IPS DF 4.7 (cell line): ENCODE results near the gene NACC2.

Experiments used
- DNase-seq: peaks from one replicate; pipeline ENCODE4 v3.0.0-alpha.2; 2013; ENCODE audit warnings: low spot score; ENCODE audit errors: extremely low read depth

NACC2 gene

DNA sequence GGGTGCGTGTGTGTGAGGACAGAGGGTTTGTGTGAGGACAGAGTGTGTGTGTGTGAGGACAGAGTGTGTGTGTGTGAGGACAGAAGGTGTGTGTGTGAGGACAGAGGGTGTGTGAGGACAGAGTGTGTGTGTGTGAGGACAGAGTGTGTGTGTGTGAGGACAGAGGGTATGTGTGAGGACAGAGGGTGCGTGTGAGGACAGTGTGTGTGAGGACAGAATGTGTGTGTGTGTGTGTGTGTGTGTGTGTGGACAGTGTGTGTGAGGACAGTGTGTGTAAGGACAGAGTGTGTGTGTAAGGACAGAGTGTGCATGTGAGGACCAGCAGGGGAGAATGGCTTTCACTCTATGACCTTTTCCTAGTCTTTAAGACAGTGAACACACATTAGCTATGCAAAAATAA, 70.8 kb downstream of the NACC2 start:
- no peak for DNase-seq

DNA sequence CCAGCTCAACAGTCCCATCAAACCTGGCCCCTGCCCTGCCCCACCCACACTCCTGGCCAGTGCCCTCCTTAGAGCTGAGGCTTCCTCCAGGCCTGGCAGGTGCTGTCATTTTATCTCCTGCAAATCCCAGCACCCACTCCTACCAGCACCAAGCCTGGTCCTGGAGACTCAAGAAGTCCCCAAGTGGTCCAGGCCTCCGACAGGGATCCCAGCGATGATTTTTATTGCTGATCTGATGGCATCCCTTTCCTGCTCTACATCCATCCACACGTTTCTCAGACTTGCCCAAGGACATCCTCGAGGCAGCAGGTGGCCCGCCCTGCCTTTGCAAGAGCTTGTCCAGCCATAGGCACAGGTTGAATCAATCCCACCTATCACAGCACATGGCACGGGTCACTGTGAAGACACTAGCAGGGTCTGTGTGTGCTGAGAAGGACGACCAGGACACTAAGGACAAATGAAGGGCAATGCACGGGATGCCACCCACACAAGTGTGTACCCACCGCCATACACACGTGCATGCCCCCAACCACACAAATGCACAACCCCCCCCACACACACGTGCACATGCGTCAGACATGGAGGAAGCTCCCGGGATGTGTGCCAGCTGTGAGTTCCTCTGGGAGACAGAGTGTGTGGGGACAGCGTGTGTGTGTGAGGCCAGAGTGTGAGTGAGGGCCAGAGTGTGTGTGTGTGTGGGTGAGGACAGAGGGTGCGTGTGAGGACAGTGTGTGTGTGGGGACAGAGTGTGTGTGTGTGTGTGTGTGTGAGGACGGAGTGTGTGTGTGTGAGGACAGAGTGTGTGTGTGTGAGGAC, 71.5 kb downstream of the NACC2 start:
- DNase-seq: no peak

DNA sequence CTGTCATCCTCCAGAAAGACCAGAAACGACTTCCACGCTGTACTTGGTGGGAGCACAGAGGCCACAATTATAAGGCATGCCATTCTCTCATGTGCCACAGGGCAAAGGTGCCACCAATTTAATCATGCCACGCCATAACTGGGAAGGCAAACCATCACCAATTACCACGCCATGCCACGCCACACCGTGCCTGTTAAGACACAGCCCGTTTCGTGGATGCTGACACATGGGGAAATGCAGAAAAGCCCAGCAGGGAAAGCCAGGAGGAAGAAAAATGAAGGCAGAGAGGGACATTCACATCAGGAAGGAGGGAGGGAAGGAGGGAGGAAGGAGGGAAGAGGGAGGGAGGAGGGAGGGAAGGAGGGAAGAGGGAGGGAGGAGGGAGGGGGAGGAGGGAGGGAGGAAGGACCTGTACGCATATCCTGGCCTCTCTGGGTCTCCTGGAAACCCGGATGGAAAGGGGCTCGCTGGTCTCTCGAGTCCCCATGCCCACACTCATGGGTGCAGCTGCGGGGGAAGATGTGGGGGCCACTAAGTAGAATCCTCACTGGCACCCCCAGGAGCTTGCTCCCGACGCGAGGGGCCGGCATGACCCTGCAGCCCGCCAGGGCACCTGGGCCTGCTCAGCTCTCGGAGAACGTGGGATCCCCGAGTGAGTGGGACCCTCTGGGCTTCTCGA, 72.2 kb downstream of the NACC2 start:
- DNase-seq: no peak

DNA sequence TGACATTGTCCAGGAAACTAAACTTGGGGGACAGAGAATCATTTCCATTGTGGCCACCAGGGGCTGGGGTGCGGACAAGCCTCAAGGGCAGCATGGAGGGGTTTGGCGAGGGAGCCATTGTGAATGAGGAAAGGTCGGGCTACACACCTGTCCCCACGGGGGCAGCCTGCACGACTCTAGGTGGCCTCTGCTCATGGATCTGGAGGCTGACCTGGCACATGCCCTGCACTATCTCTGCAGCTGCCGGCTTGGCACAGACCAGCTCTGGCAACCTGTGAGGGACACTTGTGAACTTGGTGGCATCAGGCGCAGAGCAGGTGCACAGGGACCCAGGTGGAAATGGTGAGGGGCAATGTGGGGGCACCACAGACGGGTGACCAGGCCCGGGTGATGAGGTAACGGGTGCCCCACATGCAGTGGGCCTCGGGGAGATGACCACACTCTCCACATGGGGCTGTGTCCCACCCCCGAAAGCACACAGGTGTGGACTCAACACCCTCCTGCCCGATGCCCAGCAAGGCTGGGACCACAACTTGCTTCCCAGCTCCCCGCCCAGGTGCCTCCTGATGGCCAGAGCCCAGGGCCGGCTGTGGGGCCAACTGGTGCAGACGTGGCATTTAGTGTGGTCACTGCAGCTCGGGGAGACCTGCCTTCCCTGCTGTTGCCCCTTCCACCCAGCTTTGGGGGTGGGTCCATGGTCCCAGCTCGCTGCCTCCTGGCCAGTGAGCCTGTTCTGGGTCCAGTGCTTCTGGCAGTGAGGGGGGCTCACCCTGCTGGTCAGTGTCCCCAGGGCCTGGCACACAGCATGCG, 73.0 kb downstream of the NACC2 start:
- DNase-seq: no peak

DNA sequence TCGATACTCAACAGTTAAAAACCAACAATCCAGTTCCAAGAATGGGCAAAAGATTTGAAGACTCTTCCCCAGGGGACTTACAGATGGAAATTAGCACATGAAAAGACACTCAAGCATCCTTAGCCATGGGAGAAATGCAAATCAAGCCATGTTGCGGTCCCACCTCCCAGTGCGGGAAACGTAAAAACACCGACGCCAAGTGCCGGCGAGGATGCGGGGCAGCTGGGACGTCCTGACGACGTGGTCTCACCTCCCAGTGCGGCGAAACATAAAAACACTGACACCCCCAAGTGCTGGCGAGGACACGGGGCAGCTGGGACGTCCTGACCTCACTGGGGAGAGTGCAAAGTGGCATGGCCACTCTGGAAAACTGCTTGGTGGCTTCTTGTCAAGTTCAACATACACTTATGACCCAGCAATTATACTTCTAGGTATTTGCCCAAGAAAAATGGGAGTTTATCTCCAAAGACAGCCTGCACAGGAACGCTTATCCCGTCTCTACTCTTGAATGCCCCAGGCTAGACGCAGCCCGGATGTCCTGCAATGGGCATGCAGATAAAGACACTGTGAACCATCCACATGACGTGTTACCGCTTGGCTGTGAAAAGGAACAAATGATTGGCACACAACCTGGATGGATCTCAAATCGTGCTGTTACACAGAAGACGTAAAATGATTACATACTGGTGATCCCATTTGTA, 73.8 kb downstream of the NACC2 start:
- no peak for DNase-seq

DNA sequence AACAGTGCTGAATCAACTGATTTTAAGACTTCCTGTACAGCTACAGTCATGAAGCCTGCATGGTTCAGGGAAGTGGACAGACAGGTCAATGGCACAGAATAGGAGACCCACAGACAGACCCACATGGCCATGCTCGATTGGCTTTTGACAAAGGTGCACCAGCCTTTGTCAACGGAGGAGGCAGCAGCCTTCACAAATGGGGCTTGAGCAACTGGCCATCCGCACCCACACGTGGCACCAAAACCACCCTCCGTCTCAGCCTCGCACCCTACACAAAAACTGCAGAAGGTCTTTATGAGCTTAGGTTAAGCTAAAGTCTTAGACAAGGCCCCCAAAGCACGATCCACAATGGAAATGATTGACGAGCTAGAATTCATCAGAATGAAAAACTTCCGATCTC, 74.4 kb downstream of the NACC2 start:
- DNase-seq: no peak

DNA sequence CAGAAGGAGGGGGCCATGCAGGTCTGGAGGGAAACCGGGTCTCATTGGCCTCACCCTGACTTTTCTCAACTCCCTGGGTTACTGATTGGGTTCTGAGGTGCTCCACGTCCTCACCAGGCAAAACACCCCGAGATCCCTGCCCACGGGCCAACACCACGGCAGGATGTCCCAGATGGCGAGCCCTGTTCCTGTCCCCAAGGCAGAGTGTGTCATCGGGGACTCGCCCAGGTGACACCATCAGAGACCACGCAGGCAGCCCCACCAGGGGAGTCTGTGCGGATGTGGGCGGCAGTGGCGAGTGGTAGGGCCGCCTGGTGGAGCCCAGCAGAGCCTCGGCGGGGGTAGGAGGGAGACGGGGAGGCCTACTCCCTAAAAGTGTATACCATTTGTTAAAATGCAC, 74.9 kb downstream of the NACC2 start:
- DNase-seq: no peak

DNA sequence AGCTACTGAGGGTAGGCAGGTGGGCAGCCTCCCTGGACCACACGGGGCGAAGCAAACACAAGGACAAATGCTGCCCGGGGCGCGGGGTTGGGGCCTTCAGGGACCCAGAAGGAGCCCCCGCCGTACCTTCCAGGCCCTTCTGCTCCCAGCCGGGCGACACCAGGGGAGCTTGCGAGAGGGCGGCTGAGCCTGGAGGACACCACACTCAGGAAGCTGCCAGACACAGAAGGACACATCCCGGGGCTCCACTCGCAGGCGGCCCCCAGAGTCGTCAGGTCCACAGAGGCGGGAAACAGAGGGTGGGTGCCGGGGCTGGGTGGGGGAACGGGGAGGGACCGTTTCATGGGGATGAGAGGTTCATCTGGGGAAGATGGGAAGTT, 75.4 kb downstream of the NACC2 start:
- DNase-seq: no peak

DNA sequence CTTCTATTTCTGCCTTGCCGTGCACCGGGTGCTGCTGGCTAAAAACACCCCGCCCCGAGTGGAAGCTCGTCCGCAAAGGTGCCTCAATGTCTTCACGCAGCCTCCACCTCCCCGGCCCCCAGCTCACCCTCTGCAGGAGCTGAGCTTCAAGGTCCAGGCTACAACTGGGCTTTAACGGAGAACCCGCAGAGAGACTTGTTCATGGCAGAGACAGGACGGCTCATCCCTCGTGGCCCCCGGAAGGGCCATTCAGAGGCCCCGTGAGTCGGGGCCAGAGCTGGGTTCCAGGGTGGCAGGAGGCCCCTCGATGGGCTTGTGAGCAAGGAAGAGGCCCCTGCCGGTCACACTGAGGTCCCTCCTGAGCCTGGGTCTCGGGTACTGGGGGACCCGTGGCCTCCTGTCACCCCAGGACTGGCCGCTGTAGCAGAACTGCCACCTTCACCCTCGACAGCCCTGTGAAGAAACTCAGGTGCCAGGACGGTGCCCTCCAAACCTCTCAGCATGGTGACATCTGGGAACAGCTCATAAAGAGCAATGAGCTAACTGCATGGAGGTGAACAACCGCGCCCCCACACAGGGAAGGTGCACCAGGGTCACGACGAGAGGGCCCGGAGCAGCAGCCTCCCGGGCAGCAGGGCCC, 75.9 kb downstream of the NACC2 start:
- no peak for DNase-seq

DNA sequence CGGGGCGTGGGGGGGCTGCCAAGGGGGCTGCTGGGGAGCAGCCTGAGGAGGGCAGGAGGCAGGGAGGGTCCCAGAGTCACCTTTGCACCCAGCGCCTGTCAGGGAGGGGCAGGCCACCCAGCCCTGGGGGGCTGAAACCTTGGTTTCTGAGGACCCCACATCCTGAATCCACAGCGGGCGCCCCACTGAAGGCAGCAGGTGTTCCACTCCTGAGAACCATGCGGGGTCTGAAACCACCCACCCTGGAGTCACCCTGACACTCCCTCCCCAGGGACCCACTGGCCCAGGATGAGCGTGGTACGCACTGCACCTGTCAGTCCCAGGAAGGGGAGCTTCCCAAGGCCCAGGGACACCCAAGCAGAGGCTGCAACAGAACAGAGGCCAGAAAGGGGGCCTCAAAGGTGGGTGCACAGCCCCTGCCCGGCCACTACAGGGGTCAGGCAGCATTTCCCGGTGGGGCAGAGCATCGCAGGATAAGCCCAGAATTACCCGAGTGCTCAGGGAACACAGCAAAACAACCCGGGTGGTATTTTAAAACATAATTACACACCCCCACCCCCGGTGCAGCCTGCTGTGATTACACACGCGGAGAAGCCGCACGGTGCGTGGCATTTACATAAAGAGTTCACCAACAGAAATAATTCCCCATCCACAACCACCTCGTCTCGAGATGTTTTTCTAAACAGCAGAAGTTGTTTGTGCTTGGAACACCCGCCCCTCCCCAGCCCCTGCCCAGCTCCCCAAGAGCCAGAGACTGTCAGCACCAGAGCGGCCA, 76.6 kb downstream of the NACC2 start:
- DNase-seq: no peak

DNA sequence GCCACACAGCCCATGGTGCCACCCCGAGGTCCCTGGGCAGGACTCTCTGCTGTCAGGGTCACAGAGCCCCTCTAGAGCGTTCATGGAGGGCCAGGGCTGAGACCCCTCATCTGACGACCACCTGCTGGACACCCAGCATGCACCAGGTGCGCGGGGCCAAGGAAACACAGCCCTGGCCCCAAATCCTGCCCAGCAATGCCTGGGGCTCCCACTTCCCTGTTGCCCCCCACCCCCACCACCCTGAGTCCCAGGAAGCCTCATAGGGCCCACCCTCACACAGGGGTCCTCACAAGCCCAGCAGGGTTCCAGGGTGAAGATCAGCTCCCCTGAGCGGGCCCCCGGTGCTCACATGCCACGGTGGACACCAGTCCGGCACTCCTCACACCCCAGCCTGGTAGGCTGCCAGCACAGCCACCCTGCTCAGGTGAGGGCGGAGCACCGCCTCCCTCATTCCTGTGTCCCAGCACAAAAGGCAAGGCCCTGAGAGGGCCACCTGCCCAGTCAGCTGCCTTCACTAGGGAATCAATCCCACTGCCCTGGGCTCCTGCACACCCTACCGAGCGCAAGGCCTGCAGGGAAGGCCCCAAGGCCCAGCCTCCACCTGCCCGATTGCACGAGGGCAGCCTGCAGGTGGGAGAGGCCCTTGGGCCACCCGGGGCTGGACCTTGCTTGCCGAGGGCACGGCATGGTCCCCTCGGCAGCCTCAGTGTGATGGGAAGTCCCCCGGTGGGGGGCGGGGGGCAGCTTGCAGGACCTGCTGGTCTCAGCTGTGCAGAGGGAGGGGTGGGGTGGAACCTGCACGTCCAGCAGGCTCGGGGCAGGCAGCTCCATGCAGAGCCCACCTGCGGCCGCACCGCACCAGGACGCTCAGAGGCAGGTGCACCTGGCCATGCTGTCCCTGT, 77.5 kb downstream of the NACC2 start:
- DNase-seq: no peak

DNA sequence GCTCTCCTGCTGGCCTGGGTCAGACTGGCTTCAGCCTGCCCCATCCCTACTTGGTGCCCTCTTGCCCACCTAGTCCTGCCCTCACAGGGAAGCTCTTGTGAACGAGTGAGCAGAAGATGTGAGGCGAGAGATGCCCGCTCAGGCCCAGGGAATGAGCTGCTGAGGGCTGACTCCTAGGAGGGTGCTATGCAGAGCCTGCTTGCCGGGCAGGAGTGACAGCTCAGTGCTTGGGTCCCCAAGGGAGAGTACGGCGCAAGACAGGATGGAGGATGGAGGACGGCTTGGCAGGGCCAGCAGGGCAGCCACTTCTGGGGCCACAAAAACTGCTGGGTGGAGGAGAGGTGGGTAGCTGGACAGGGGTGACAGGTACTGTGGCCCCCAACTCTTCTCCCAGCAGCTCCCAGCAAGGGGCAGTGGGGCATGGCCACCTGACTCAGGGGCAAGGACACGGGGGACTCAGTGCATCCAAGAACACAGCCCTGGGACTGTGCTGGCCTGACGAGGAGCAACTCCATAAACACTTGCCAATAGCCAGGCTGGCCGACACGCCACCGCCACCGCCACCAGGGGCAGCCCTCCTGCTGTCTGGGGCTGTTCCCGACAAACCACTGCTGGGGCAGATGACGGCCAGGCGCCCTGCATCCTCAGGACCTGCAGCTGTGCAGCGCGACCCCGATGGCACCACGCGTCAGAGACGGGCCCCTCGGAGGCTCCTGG, 78.4 kb downstream of the NACC2 start:
- DNase-seq: no peak

DNA sequence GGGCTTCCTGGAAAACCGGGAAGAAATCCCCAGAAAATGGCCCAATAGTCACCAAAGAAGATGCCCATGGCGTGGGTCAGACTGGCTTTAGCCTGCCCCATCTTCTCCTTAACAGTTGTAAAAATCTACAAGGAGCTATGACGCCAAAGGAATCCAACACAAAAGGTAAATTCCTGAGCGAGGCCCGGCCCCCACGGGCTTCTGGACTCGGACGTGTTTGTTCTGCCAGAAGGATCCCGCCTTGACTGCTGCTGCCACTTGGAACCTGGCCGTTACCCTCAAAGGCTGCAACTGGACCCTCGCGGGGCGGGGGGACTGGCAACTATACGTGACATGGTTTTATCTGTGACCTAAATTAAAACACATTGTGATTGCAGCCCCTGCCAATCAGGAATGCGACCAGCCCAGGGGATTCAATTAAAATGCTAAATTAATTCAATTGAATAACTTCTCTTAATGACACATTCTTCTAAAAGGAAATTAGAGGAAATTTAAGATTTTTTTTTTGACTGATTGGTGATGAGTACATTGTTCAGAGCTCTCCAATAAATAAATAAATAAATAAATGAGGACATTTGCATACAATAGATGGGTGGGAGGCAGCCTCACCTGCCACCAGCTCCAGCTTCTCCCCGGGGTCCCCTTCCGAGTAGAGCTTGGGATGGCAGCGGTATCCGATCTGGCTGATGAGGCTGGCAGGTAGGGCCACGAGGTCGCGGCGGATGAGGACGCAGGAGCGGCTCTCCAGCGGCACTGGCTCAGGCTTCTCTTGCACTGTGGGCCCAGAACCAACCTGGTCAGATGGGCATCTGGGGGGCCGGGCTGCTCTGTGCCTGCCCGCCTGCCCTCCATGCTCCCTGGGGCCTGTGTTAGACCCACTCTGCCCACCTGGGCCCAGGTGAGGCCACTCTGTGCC, 79.2 kb downstream of the NACC2 start:
- DNase-seq: no peak

DNA sequence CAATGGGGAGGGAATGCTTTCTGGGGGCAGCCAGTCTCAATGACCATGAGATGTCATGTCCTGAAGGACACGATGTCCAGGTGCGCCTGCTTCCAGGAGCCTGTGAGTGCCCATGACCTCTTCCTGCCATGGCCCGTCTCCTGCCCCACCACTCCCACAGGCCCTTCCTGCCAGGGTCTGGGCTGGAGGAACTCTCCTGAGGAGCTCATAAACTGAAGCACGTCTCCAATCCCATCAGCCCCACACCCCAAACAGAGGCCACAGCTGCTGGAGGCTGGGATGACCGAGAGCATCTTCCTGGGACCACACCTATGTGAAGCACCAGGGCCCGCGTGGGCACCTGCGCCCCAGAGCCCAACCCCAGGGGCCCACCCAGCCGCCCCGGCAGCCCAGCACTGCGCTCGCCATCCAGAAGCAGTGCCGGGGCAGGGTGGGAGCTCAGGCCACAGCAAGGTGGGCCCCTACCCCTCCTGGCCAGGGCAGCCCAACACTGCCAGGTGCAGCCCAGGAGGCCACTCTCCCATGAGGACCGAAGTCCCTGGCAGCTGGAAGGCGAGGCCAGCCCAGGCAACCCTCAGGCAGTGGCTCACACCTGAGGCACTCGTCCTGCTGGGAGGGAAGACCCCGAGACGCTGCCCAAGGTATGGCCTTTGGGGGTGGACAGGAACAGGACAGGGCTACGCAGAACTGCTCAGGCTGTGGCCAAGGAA, 80.0 kb downstream of the NACC2 start:
- no peak for DNase-seq

DNA sequence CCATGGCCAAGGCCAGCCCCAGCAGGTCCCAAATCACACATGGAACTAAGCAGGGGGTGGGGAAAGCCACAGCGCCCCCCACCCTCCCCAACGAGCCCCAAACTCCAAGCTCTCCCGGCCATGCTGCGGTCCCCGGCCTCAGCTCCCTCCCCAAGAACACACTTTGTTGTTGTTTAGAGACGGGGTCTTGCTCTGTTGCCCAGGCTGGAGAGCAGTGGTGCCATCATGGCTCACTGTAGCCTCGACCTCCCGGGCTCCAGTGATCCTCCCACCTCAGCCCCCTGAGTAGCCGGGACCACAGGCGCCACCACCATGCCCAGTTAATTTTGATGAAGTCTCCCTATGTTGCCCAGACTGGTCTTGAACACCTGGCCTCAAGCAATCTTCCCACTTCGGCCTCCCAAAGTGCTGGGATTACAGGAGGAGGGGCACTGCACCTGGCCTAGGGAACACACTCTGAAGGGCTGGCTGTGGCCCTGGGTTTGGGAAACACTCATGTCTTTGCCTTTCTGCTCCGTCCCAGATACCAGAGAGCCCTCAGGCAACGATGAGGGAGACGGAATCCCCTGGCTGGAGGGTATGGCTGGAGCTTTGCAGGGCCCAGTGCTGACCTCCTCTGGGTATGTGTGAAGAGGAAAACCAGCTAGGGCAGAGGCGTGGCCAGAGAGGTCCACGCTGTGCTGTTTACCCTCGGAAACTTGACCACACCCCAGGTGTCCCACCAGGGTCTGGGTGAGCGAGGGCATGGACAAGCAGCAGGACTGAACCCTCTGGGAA, 80.8 kb downstream of the NACC2 start:
- DNase-seq: no peak

DNA sequence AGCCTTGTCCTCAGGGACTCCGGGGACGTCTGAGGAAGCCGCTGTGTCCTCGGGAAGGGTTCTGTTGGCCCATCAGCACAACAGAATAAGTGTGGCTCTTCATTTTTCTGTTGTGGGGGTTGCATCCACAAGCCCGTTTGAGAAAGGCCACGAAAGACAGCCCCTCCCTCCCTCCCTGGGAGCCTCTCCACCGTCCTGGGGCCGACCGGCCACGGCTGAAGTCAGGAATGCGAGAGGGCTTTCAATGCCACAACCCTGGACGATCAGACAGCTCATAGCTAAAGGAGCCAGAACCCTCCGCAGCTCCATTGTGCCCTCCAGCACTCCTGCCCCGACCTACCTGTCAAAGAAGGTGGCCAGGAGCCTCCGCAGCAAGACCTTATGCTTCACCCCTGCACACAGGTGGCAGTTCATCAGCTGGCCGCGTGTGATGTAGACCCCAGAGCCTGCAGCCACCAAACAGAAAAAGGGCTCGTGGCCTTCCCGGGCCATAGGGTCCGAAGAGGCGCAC, 81.5 kb downstream of the NACC2 start:
- DNase-seq: no peak
